Stomach (tissue), 9 donors: Measurements from ENCODE around the gene KIF6. TPM values are rescaled to one million over a fixed set of nuclear protein-coding genes. Genes with fewer than 3 reads are reported as not detected.

ENCODE experiments used
- DNase-seq, 2 donors: peaks; one replicate each; pipeline versions ENCODE4 v3.0.0 to v3.0.0-alpha.2; 2013 to 2019
- H3K27ac ChIP-seq, 5 donors: fragments of 200-600 bp in 4 of 5; sonication (generic) in 4 of 5; one replicate each; pipeline ENCODE4 v1.5.1; 2013 to 2019; ENCODE audit warnings: mild to moderate bottlenecking in 1 of 5, moderate library complexity in 1 of 5
- H3K27me3 ChIP-seq, 3 donors: fragments of 200-600 bp; sonication (generic); one replicate each; pipeline ENCODE4 v1.5.1; 2017 to 2019; ENCODE audit warnings: mixed run types in 1 of 3
- H3K36me3 ChIP-seq, 4 donors: fragments of 200-600 bp; sonication (generic); 1 replicate in 3 of 4; 2 replicates in 1 of 4; pipeline ENCODE4 v1.5.1; 2016 to 2019
- H3K4me1 ChIP-seq, 4 donors: fragments of 200-600 bp; sonication (generic); one replicate each; pipeline ENCODE4 v1.5.1; 2016 to 2019
- H3K4me3 ChIP-seq, 4 donors: fragments of 200-600 bp; sonication (generic) in 3 of 4; one replicate each; pipeline ENCODE4 v1.5.1; 2016 to 2019; ENCODE audit warnings: mild to moderate bottlenecking in 1 of 4
- H3K9me3 ChIP-seq, 4 donors: fragments of 200-600 bp; sonication (generic); one replicate each; pipeline ENCODE4 v1.5.1; 2016 to 2019
- CTCF ChIP-seq, 7 experiments: fragments of 450-650 bp in 4 of 7; fragments of 200-600 bp in 3 of 7; sonication (generic) in 3 of 7; IDR thresholded peaks; one replicate each; pipeline ENCODE4 v1.5.1; 2016 to 2019; ENCODE audit warnings: antibody characterized with exemption in 7 of 7, control low read depth in 2 of 7, mild to moderate bottlenecking in 1 of 7
- EP300 ChIP-seq: sonication (generic); formaldehyde crosslinking; IDR thresholded peaks from one replicate; pipeline ENCODE4 v1.6.1; 2017; ENCODE audit warnings: antibody characterized with exemption
- POLR2A ChIP-seq, 4 donors: fragments of 450-650 bp; IDR thresholded peaks; one replicate each; pipeline ENCODE4 v1.6.1; 2016; ENCODE audit warnings: antibody characterized with exemption in 4 of 4, control low read depth in 2 of 4, mild to moderate bottlenecking in 1 of 4, moderate library complexity in 1 of 4
- POLR2AphosphoS5 ChIP-seq, 3 donors: sonication (generic); formaldehyde crosslinking; IDR thresholded peaks; one replicate each; pipeline ENCODE4 v1.6.1; 2016; ENCODE audit warnings: antibody characterized with exemption in 3 of 3
- WGBS, 5 donors: extraction: QIAGEN DNeasy Blood & Tissue Kit in 3 of 5; methylation state at CpG; one replicate each; pipeline versions ENCODE4 v1.1.5 to v1.1.7; 2013 to 2018; 5-methylcytosine and 5-hydroxymethylcytosine counted together
- intact Hi-C: fragments of 100-400 bp; cut with DNase I; formaldehyde crosslinking; loops from one replicate; pipeline ENCODE4 v1.15.1; 2023; ENCODE audit warnings: low total_unique reads
- polyA plus RNA-seq, 3 donors: library from polyadenylated mRNA; stranded (reverse); fragments of 200-250 nt; gene quantifications; one replicate each; pipeline ENCODE4 v1.2.3, GENCODE V29; 2013
- total RNA-seq, 5 donors: library from RNA; depleted of rRNA; stranded (reverse); fragments of >200 nt; gene quantifications; one replicate each; pipeline versions ENCODE4 v1.1.0 to v1.2.3, GENCODE V29; 2014 to 2016
- donor health status: healthy with polysubstance abuse.
- donor health status: Bipolar disorder and iron deficiency.
- donor health status: healthy.

Gene KIF6
- total and polyA plus RNA-seq, 8 donors: 0.25 to 9.8 (median 0.37) TPM; not detected in 3

GRCh38 chr6:39494998-39495397 lies 230.2 kb downstream of the KIF6 start:
- H3K4me3 ChIP-seq: no peak overlapping the region
- no peak for DNase-seq
- intact Hi-C loops: no loop called here
- H3K4me1 ChIP-seq: peaks cover 0 to 26% (median 12%) of the 10 kb centered on the region in 4 donors
- TF ChIP-seq POLR2AphosphoS5 (IDR thresholded peaks at IDR 0.05): no peak
- TF ChIP-seq EP300: no peak
- no peak for TF ChIP-seq CTCF (IDR thresholded peaks at IDR 0.05)
- no peak for TF ChIP-seq POLR2A (IDR thresholded peaks at IDR 0.05)
- no peaks in the 10 kb centered on the region for H3K9me3 ChIP-seq
- no peak overlapping the region for H3K27ac ChIP-seq
- H3K27me3 ChIP-seq: no peaks in the 10 kb centered on the region
- no peaks in the 10 kb centered on the region for H3K36me3 ChIP-seq
- 78 to 89% (median 84%) methylated on average over 5 to 7 of the region's 7 CpGs for WGBS, 5 donors

- Histone ChIP-seq H3K27ac (no peak overlapping the region), H3K4me1 (peaks cover 0 to 26% (median 12%) of the 10 kb centered on the region in 4 donors), H3K36me3 (no peaks in the 10 kb centered on the region), H3K27me3 (no peaks in the 10 kb centered on the region), H3K4me3 (no peak overlapping the region), H3K9me3 (no peaks in the 10 kb centered on the region)
- no peak for DNase-seq
- TF ChIP-seq EP300: no peak
- TF ChIP-seq POLR2AphosphoS5 (IDR thresholded peaks at IDR 0.05): no peak
- no peak for TF ChIP-seq POLR2A (IDR thresholded peaks at IDR 0.05)
- TF ChIP-seq CTCF (IDR thresholded peaks at IDR 0.05): no peak
- intact Hi-C loops: no loop called here
Observed at GRCh38 chr6:39493777-39494176, 231.4 kb downstream of the KIF6 start.

GRCh38 chr6:39493174-39493573 lies 232.0 kb downstream of the KIF6 start:
- no peak overlapping the region for H3K27ac ChIP-seq

GRCh38 chr6:39490108-39490507 lies 235.1 kb downstream of the KIF6 start:
- DNase-seq: no peak
- 57 to 64% (median 62%) methylated on average over 3 of the region's 3 CpGs for WGBS, 5 donors
- no peak overlapping the region for H3K4me3 ChIP-seq
- TF ChIP-seq POLR2AphosphoS5 (IDR thresholded peaks at IDR 0.05): no peak
- TF ChIP-seq POLR2A (IDR thresholded peaks at IDR 0.05): no peak
- TF ChIP-seq EP300: no peak
- TF ChIP-seq CTCF (IDR thresholded peaks at IDR 0.05): no peak
- no peaks in the 10 kb centered on the region for H3K27me3 ChIP-seq
- H3K9me3 ChIP-seq: no peaks in the 10 kb centered on the region
- H3K36me3 ChIP-seq: no peaks in the 10 kb centered on the region
- intact Hi-C loops: no loop called here
- no peaks in the 10 kb centered on the region for H3K4me1 ChIP-seq
- H3K27ac ChIP-seq: peak overlapping the region in 1 of 5 donors; percentile 11

More at GRCh38 chr6:39493174-39493573, 232.0 kb downstream of the KIF6 start:
- intact Hi-C loops: no loop called here
- TF ChIP-seq CTCF (IDR thresholded peaks at IDR 0.05) (no peak), POLR2A (IDR thresholded peaks at IDR 0.05) (no peak), EP300 (no peak), POLR2AphosphoS5 (IDR thresholded peaks at IDR 0.05) (no peak)
- Histone ChIP-seq H3K4me3 (no peak overlapping the region), H3K9me3 (no peaks in the 10 kb centered on the region), H3K36me3 (no peaks in the 10 kb centered on the region), H3K27me3 (no peaks in the 10 kb centered on the region), H3K4me1 (peaks cover 0 to 26% (median 12%) of the 10 kb centered on the region in 4 donors)
- DNase-seq: no peak
